ENCODE data around the gene CSF3R.

DNA sequence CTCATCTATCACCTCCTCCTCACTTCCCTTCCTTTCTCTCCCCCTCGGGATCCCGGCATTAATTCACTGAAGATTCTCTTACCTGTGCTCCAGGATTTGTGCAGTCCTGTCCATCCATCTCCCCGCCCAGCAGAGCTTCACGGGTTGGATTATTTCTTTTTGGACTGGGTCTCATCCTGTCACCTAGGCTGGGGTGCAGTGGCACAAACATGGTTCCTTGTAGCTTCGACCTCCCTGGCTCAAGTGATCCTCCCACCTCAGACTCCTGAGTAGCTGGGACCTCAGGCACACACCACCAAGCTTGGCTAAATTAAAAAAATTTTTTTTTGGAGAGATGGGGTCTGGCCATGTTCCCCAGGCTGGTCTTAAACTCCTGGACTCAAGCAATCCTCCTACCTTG, 12.3 kb upstream of the CSF3R start:
- no peak for TF ChIP-seq TAF1 (IDR thresholded peaks at IDR 0.05; ENCODE audit: borderline replicate concordance, low read depth, low read length)
- no peak for TF ChIP-seq POLR2A (IDR thresholded peaks at IDR 0.05; ENCODE audit: low read depth, low read length)
